Activated CD4-positive, alpha-beta memory T cell treated with anti-CD3 and anti-CD28 coated beads for 36 hours (primary cell): ENCODE measurements around the gene ANG. TPM values are rescaled to one million over a fixed set of nuclear protein-coding genes. Genes with fewer than 3 reads are reported as not detected.

Experiments used
- CTCF ChIA-PET: fragments of 350-600 bp; sonication (Branson Sonifier 250); formaldehyde crosslinking; loops from one replicate; lab custom pipeline; 2021; ENCODE audit warnings: antibody characterized with exemption, inconsistent platforms; lab: Charles Lee
- POLR2A ChIA-PET: fragments of 350-600 bp; sonication (Branson Sonifier 250); formaldehyde crosslinking; loops from one replicate; lab custom pipeline; 2021; ENCODE audit warnings: antibody characterized with exemption; lab: Charles Lee
- DNase-seq: peaks from one replicate; pipeline ENCODE4 v3.0.0-alpha.2; 2020
- H3K27ac Mint-ChIP-seq: one replicate; pipeline ENCODE4 v1.8.0; 2021; ENCODE audit warnings: mixed read lengths
- H3K27me3 Mint-ChIP-seq: one replicate; pipeline ENCODE4 v1.8.0; 2021; ENCODE audit warnings: mixed read lengths
- H3K36me3 Mint-ChIP-seq: one replicate; pipeline ENCODE4 v1.8.0; 2021; ENCODE audit warnings: mixed read lengths
- H3K4me1 Mint-ChIP-seq: one replicate; pipeline ENCODE4 v1.8.0; 2021; ENCODE audit warnings: low read depth, mixed read lengths
- H3K4me3 Mint-ChIP-seq: one replicate; pipeline ENCODE4 v1.8.0; 2021; ENCODE audit warnings: mild to moderate bottlenecking, mixed read lengths
- H3K9me3 Mint-ChIP-seq: one replicate; pipeline ENCODE4 v1.8.0; 2021; ENCODE audit warnings: mixed read lengths
- intact Hi-C: fragments of 100-400 bp; cut with micrococcal nuclease; formaldehyde crosslinking; loops from one replicate; pipeline ENCODE4 v1.15.1; 2023
- total RNA-seq, 2 experiments: library from RNA; stranded (reverse); gene quantifications; one replicate each; pipeline ENCODE4 v1.2.3, GENCODE V29; 2021

Gene ANG
- total RNA-seq, 2 experiments from 2014 or later: 1.1 to 2.0 TPM

- H3K4me1 Mint-ChIP-seq: peaks cover 34% of the 10 kb centered on the region
- ChIA-PET POLR2A (interaction anchor here (2.6 kb wide), 1 partner anchor 48 kb away, joined by 12 read pairs; no protein-coding TSS in a partner anchor), CTCF (interaction anchor here (1.6 to 8.1 kb wide), 8 partner anchors 11 to 352 kb away, joined by 5 to 72 read pairs (median 27); no protein-coding TSS in a partner anchor)
- intact Hi-C loops: loop anchor here (2.0 to 5.0 kb wide), 6 partner anchors 102 to 422 kb away; partner anchors contain the start of genes METTL17, RNASE6, TEP1 and TMEM253
- no peaks in the 10 kb centered on the region for H3K27me3 Mint-ChIP-seq
- H3K9me3 Mint-ChIP-seq: no peaks in the 10 kb centered on the region
- no peak overlapping the region for H3K27ac Mint-ChIP-seq
- peak; percentile 43 for DNase-seq
- H3K4me3 Mint-ChIP-seq: no peak overlapping the region
- peaks cover 4% of the 10 kb centered on the region for H3K36me3 Mint-ChIP-seq
Observed at GRCh38 chr14:20679907-20680306, 8.7 kb upstream of the ANG start.

- intact Hi-C loops: loop anchor here (2.0 to 5.0 kb wide), 6 partner anchors 102 to 422 kb away; partner anchors contain the start of genes METTL17, RNASE6, TEP1 and TMEM253
- ChIA-PET CTCF (interaction anchor here (0.6 to 8.1 kb wide), 9 partner anchors 10 to 1054 kb away, joined by 5 to 72 read pairs (median 25); no protein-coding TSS in a partner anchor), POLR2A (interaction anchor here (1.8 to 2.6 kb wide), 3 partner anchors 12 to 49 kb away, joined by 5 to 12 read pairs (median 8); no protein-coding TSS in a partner anchor)
- Mint-ChIP-seq H3K4me3 (no peak overlapping the region), H3K27ac (no peak overlapping the region), H3K27me3 (no peaks in the 10 kb centered on the region), H3K9me3 (no peaks in the 10 kb centered on the region), H3K4me1 (peaks cover 36% of the 10 kb centered on the region), H3K36me3 (peaks cover 4% of the 10 kb centered on the region)
- DNase-seq: no peak
Observed at GRCh38 chr14:20680363-20680762, 8.2 kb upstream of the ANG start.

GRCh38 chr14:20680843-20681347 lies 7.7 kb upstream of the ANG start:
- POLR2A ChIA-PET: interaction anchor here (1.1 to 3.1 kb wide), 7 partner anchors 12 to 338 kb away, joined by 3 to 17 read pairs (median 6); partner anchors contain the start of gene PARP2
- intact Hi-C loops: loop anchor here (1.0 to 5.0 kb wide), 9 partner anchors 13 to 421 kb away; partner anchors contain the start of genes METTL17, PARP2, RNASE6 and TEP1
- no peaks in the 10 kb centered on the region for H3K27me3 Mint-ChIP-seq
- no peak overlapping the region for H3K4me3 Mint-ChIP-seq
- peak; percentile 71 for DNase-seq
- no peaks in the 10 kb centered on the region for H3K9me3 Mint-ChIP-seq
- no peak overlapping the region for H3K27ac Mint-ChIP-seq
- CTCF ChIA-PET: interaction anchor here (0.6 to 8.1 kb wide), 17 partner anchors 10 to 1054 kb away, joined by 3 to 72 read pairs (median 5); partner anchors contain the start of genes PARP2 and TEP1
- H3K36me3 Mint-ChIP-seq: peaks cover 4% of the 10 kb centered on the region
- H3K4me1 Mint-ChIP-seq: peaks cover 32% of the 10 kb centered on the region

DNA sequence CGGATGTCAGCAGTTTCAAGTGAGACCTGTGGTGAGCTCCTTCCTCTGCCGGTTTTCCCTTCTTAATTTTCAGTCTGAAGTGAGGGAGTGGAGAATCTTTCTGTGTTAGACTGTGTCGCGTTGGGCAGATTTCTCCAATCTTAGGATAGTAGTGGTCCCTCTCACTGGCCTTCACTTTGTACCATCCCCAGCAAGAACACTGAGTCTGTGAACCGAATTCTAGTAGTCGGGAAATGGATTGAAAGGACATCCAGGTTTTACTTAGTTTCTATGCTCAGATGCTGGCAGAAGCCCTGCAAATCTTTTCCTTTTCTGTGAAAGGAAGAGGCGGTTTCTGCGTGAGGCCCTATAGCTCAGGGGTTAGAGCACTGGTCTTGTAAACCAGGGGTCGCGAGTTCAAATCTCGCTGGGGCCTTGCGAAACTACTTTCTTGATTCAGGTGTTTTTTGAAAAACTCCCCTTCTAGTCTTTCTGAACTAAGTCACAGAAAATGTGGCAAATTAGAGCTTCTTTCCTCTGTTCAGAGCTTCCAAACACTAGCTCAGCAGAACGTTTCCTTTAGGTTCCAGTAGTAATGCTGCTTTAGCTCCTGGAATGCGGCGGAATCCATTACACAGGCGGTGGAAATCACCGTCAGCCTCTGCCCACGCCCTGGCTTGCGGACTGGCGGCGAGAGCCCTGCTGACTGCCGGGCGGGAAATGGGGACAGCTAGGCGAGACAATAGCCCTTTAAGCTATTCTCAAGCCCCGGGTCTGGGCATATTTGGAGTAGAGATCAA lies 7.0 kb upstream of the ANG start:
- POLR2A ChIA-PET: interaction anchor here (0.7 to 3.1 kb wide), 10 partner anchors 9 to 339 kb away, joined by 3 to 17 read pairs (median 5); partner anchors contain the start of gene PARP2
- Mint-ChIP-seq H3K9me3 (no peaks in the 10 kb centered on the region), H3K4me3 (no peak overlapping the region), H3K36me3 (peaks cover 4% of the 10 kb centered on the region), H3K4me1 (peaks cover 28% of the 10 kb centered on the region), H3K27ac (no peak overlapping the region), H3K27me3 (no peaks in the 10 kb centered on the region)
- intact Hi-C loops: loop anchor here (1.0 to 5.0 kb wide), 14 partner anchors 13 to 421 kb away; partner anchors contain the start of genes APEX1, CCNB1IP1, METTL17 and PARP2
- DNase-seq: peak; percentile 93
- CTCF ChIA-PET: interaction anchor here (0.9 to 8.1 kb wide), 20 partner anchors 9 to 354 kb away, joined by 3 to 72 read pairs (median 5); partner anchors contain the start of genes APEX1, PARP2 and TEP1

DNA sequence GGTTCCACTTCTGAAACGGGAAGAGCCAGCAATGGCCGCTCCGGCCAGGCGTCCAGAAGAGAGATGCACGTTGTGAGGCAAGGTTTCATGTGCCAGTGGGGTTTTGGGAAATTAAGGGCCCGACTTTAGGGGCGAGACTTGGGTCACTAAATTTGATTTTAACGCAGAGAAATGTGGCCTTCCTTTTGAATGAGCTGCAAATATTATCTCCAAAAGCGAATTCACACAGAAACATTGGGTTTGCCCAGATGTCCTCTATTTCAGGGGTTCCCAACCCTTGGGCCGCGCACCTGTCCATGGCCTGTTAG lies 6.5 kb upstream of the ANG start:
- CTCF ChIA-PET: interaction anchor here (0.9 to 8.1 kb wide), 16 partner anchors 9 to 339 kb away, joined by 3 to 72 read pairs (median 4); partner anchors contain the start of genes APEX1, PARP2 and TEP1
- peaks cover 27% of the 10 kb centered on the region for H3K4me1 Mint-ChIP-seq
- no peak overlapping the region for H3K27ac Mint-ChIP-seq
- no peak for DNase-seq
- H3K36me3 Mint-ChIP-seq: peaks cover 4% of the 10 kb centered on the region
- H3K27me3 Mint-ChIP-seq: no peaks in the 10 kb centered on the region
- H3K4me3 Mint-ChIP-seq: no peak overlapping the region
- POLR2A ChIA-PET: interaction anchor here (0.7 to 3.1 kb wide), 9 partner anchors 9 to 339 kb away, joined by 3 to 17 read pairs (median 5); partner anchors contain the start of gene PARP2
- intact Hi-C loops: loop anchor here (1.0 to 5.0 kb wide), 10 partner anchors 100 to 420 kb away; partner anchors contain the start of genes APEX1, CCNB1IP1, METTL17 and PIP4P1
- no peaks in the 10 kb centered on the region for H3K9me3 Mint-ChIP-seq

GRCh38 chr14:20682435-20683124 lies 6.0 kb upstream of the ANG start:
- peak; percentile 85 for DNase-seq
- H3K4me3 Mint-ChIP-seq: no peak overlapping the region
- H3K36me3 Mint-ChIP-seq: peaks cover 4% of the 10 kb centered on the region
- intact Hi-C loops: loop anchor here (1.0 to 5.0 kb wide), 14 partner anchors 9 to 420 kb away; partner anchors contain the start of genes APEX1, CCNB1IP1, METTL17 and PIP4P1
- ChIA-PET POLR2A (interaction anchor here (0.9 to 3.1 kb wide), 10 partner anchors 8 to 421 kb away, joined by 3 to 17 read pairs (median 4); partner anchors contain the start of genes APEX1, CCNB1IP1, OSGEP and PARP2), CTCF (interaction anchor here (0.9 to 8.1 kb wide), 10 partner anchors 8 to 191 kb away, joined by 3 to 72 read pairs (median 17); no protein-coding TSS in a partner anchor)
- H3K4me1 Mint-ChIP-seq: peaks cover 27% of the 10 kb centered on the region
- no peaks in the 10 kb centered on the region for H3K27me3 Mint-ChIP-seq
- no peaks in the 10 kb centered on the region for H3K9me3 Mint-ChIP-seq
- no peak overlapping the region for H3K27ac Mint-ChIP-seq

GRCh38 chr14:20683125-20683890 lies 5.3 kb upstream of the ANG start:
- CTCF ChIA-PET: interaction anchor here (0.7 to 8.1 kb wide), 10 partner anchors 8 to 288 kb away, joined by 3 to 72 read pairs (median 5); no protein-coding TSS in a partner anchor
- intact Hi-C loops: loop anchor here (1.0 to 5.0 kb wide), 12 partner anchors 8 to 419 kb away; partner anchors contain the start of genes CCNB1IP1, METTL17, PIP4P1 and RNASE6
- no peaks in the 10 kb centered on the region for H3K9me3 Mint-ChIP-seq

GRCh38 chr14:20683891-20684661 lies 4.5 kb upstream of the ANG start, which contains the start of gene RNASE4:
TSS of gene RNASE4 (plus strand) at chr14:20684560. CDS start at chr14:20699372, 14,812 bp downstream.
- ChIA-PET CTCF (interaction anchor here (0.7 to 8.1 kb wide), 13 partner anchors 8 to 380 kb away, joined by 3 to 72 read pairs (median 4); no protein-coding TSS in a partner anchor), POLR2A (interaction anchor here (0.9 to 3.1 kb wide), 8 partner anchors 26 to 420 kb away, joined by 3 to 17 read pairs (median 3); partner anchors contain the start of genes APEX1, CCNB1IP1, OSGEP and PARP2)
- H3K36me3 Mint-ChIP-seq: peaks cover 4% of the 10 kb centered on the region
- peak within 1 kb of the TSS; percentile 48 for H3K27ac Mint-ChIP-seq
- peak; percentile 88 for DNase-seq
- no peaks in the 10 kb centered on the region for H3K9me3 Mint-ChIP-seq
- intact Hi-C loops: loop anchor here (1.0 to 5.0 kb wide), 12 partner anchors 7 to 418 kb away; partner anchors contain the start of genes CCNB1IP1, METTL17, PIP4P1 and RNASE6
- no peak within 1 kb of the TSS for H3K4me3 Mint-ChIP-seq
- H3K4me1 Mint-ChIP-seq: peaks cover 27% of the 10 kb centered on the region
- no peaks in the 10 kb centered on the region for H3K27me3 Mint-ChIP-seq

More at GRCh38 chr14:20683125-20683890, 5.3 kb upstream of the ANG start:
- peaks cover 27% of the 10 kb centered on the region for H3K4me1 Mint-ChIP-seq
- no peaks in the 10 kb centered on the region for H3K27me3 Mint-ChIP-seq
- H3K4me3 Mint-ChIP-seq: no peak overlapping the region
- POLR2A ChIA-PET: interaction anchor here (0.9 to 3.1 kb wide), 8 partner anchors 51 to 421 kb away, joined by 3 to 17 read pairs (median 3); partner anchors contain the start of genes APEX1, CCNB1IP1, OSGEP and PARP2
- no peak overlapping the region for H3K27ac Mint-ChIP-seq
- DNase-seq: peak; percentile 90
- H3K36me3 Mint-ChIP-seq: peaks cover 4% of the 10 kb centered on the region
